ENCODE data around the gene LMF2.

The LMF2 gene

DNA sequence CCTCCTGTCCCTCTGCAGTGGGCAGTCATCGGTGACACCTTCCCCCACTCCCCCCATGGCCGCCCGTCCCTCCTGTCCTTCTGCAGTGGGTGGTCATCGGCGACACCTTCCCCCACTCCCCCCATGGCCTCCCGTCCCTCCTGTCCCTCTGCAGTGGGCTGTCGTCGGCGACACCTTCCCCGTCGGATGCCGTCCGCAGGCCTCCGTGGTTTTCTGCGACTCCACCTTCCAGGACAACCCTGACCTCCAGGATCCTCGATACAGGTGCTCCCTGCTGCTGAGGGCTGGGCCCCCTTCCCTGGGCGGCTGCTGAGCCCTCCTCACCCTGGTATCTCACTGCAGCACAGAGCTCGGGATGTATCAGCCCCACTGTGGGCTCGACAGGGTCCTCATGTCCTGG is 18.6 kb downstream of the LMF2 start:
- ChIA-PET POLR2A (no interaction called here), CTCF (no interaction called here)
- DNase-seq (ENCODE audit: extremely low spot score) = no peak
- TF ChIP-seq L3MBTL2 (conservative IDR thresholded peaks at IDR 0.05) = no peak
- no peak for TF ChIP-seq FOXM1 (IDR thresholded peaks at IDR 0.05; ENCODE audit: borderline replicate concordance)
- no peak for TF ChIP-seq ZNF384 (IDR thresholded peaks at IDR 0.05)
- no peak for TF ChIP-seq SUZ12 (IDR thresholded peaks at IDR 0.05)
- TF ChIP-seq SP1 (IDR thresholded peaks at IDR 0.05) = no peak
- TF ChIP-seq NFRKB (IDR thresholded peaks at IDR 0.05) = no peak
- TF ChIP-seq, protein P1, sequence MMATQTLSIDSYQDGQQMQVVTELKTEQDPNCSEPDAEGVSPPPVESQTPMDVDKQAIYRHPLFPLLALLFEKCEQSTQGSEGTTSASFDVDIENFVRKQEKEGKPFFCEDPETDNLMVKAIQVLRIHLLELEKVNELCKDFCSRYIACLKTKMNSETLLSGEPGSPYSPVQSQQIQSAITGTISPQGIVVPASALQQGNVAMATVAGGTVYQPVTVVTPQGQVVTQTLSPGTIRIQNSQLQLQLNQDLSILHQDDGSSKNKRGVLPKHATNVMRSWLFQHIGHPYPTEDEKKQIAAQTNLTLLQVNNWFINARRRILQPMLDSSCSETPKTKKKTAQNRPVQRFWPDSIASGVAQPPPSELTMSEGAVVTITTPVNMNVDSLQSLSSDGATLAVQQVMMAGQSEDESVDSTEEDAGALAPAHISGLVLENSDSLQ (IDR thresholded peaks at IDR 0.05) = no peak
- no peak for TF ChIP-seq LEF1 (IDR thresholded peaks at IDR 0.05; ENCODE audit: borderline replicate concordance)
- TF ChIP-seq FOXK2 (IDR thresholded peaks at IDR 0.05) = no peak
- TF ChIP-seq TARDBP (IDR thresholded peaks at IDR 0.05) = no peak
- TF ChIP-seq ELF4 (IDR thresholded peaks at IDR 0.05) = no peak
- TF ChIP-seq FOXA1 (IDR thresholded peaks at IDR 0.05) = no peak
- no peak for TF ChIP-seq CTBP1 (IDR thresholded peaks at IDR 0.05; ENCODE audit: borderline replicate concordance)

DNA sequence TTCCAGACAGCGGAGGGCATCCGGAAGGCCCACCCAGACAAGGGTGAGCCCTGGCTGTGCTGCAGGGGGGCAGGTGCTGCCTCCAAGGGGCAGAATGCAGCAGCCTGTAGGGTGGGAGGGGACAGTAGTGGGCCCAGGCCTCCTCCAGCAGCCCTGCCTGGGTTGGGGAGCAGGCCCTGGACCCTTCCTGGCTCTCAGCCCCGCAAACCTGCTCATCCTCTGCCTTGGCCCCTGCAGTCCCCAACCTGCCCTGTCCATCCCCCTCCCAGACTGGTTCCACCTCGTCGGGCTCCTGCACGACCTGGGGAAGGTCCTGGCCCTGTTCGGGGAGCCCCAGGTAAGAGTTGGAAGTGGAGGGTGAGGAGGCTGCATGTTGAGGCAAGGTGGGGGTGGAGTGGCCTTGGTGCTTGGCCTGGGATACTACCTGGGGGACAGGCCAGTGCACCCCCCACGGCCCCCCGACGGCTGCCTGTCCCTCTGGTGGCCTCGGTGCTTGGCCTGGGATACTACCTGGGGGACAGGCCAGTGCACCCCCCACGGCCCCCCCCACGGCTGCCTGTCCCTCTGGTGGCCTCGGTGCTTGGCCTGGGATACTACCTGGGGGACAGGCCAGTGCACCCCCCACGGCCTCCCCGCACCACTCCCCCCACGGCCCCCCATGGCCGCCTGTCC is 19.4 kb downstream of the LMF2 start:
- DNase-seq (ENCODE audit: extremely low spot score) = no peak
- TF ChIP-seq NFRKB (IDR thresholded peaks at IDR 0.05) = no peak
- no peak for TF ChIP-seq BHLHE40 (IDR thresholded peaks at IDR 0.05; ENCODE audit: borderline replicate concordance)
- TF ChIP-seq TARDBP (IDR thresholded peaks at IDR 0.05) = no peak
- TF ChIP-seq HDGF (IDR thresholded peaks at IDR 0.05; ENCODE audit: borderline replicate concordance) = no peak
- no peak for TF ChIP-seq CTBP1 (IDR thresholded peaks at IDR 0.05; ENCODE audit: borderline replicate concordance)
- TF ChIP-seq LEF1 (IDR thresholded peaks at IDR 0.05; ENCODE audit: borderline replicate concordance) = no peak
- no peak for TF ChIP-seq ZNF384 (IDR thresholded peaks at IDR 0.05)
- no peak for TF ChIP-seq ARNT (IDR thresholded peaks at IDR 0.05)
- no peak for TF ChIP-seq SP1 (IDR thresholded peaks at IDR 0.05)
- no peak for TF ChIP-seq FOXM1 (IDR thresholded peaks at IDR 0.05; ENCODE audit: borderline replicate concordance)
- ChIA-PET POLR2A (no interaction called here), CTCF (no interaction called here)

DNA sequence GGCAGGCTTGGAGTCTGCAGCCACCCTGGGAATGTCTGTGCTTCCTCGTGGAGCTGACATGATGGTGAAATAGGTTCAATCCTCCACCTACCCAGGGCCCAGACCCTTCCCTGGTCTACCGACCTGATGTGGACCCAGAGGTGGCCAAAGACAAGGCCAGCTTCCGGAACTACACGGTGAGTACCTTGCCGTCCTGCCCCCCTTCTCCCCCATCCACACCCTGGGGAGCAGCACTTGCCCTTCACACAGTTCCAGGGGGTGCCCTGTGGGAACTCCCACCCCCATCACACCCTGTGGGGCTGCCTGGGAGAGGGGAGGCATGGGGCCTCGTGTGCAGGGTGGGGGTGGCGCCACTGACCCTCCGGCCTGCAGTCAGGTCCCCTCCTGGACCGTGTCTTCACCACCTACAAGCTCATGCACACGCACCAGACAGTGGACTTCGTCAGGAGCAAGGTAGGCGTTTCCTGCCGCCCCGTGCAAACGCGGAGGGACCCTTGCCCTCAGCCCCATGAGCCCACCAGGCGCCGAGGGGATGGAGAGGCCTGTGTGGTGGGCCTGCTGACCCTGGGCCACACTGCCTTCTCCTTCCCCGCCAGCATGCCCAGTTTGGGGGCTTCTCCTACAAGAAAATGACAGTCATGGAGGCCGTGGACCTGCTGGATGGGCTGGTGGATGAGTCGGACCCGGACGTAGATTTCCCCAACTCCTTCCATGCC is 20.1 kb downstream of the LMF2 start:
- TF ChIP-seq ELF4 (IDR thresholded peaks at IDR 0.05) = no peak
- no peak for TF ChIP-seq FOXK2 (IDR thresholded peaks at IDR 0.05)
- no peak for TF ChIP-seq CTBP1 (IDR thresholded peaks at IDR 0.05; ENCODE audit: borderline replicate concordance)
- TF ChIP-seq TARDBP (IDR thresholded peaks at IDR 0.05) = no peak
- TF ChIP-seq SUZ12 (IDR thresholded peaks at IDR 0.05) = no peak
- no peak for TF ChIP-seq HDGF (IDR thresholded peaks at IDR 0.05; ENCODE audit: borderline replicate concordance)
- no peak for TF ChIP-seq SP1 (IDR thresholded peaks at IDR 0.05)
- TF ChIP-seq NFRKB (IDR thresholded peaks at IDR 0.05) = no peak
- no peak for TF ChIP-seq ZNF384 (IDR thresholded peaks at IDR 0.05)
- no peak for TF ChIP-seq FOXM1 (IDR thresholded peaks at IDR 0.05; ENCODE audit: borderline replicate concordance)
- TF ChIP-seq LEF1 (IDR thresholded peaks at IDR 0.05; ENCODE audit: borderline replicate concordance) = no peak
- TF ChIP-seq BHLHE40 (IDR thresholded peaks at IDR 0.05; ENCODE audit: borderline replicate concordance) = no peak
- TF ChIP-seq, protein P1 (IDR thresholded peaks at IDR 0.05) = no peak
- TF ChIP-seq FOXA1 (IDR thresholded peaks at IDR 0.05) = no peak
- TF ChIP-seq L3MBTL2 (conservative IDR thresholded peaks at IDR 0.05) = no peak
- TF ChIP-seq ARNT (IDR thresholded peaks at IDR 0.05) = no peak
- no peak for DNase-seq (ENCODE audit: extremely low spot score)
- CTCF ChIA-PET = interaction anchor here (1.5 kb wide), 1 partner anchor 11 kb away, joined by 5 read pairs; no protein-coding TSS in a partner anchor
- POLR2A ChIA-PET = interaction anchor here (0.9 kb wide), 2 partner anchors 20 to 38 kb away, joined by 3 read pairs; partner anchors contain the start of genes LMF2, NCAPH2 and SCO2

DNA sequence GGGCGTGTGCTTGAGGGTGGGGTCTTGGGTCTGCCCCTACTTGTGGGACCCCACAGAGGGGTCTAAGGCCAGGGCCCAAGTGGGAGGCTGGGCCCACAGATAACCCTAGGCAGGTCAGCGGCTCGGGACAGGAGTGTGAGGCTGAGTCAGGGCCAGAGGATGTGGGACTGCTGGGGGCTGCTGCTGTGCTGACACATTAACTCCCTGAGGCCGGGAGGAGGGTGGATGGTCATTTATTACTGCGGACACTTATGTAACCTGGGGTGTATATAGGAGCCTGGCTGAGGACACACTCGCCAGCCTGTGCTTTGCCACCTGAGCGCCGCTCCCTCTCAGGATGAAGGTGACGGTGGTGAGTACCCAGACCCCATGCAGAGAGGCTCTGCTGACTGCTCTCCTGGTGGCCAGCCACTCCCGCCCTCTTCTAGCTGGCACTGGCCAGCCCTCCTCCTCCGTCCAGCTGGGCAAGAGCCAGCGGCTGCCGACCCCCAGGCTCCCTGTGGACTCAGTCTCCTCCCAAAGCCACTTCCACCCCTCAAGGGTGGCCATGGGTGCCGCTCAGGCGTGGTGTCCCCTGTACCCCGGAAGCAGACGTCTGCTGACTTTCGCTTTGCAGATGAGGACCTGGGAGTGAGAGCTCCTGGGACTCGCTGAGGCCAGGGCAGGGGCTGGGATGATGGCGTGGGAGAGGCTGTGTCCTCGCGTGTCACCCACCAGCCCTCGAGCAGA is 20.8 kb downstream of the LMF2 start, which contains the start of gene MIOX:
TSS of gene MIOX (plus strand) at position 299 of the 729 bp plus-strand sequence. CDS start at position 338, 39 bp downstream.
- DNase-seq (ENCODE audit: extremely low spot score) = no peak
- ChIA-PET POLR2A (interaction anchor here (0.9 to 1.3 kb wide), 3 partner anchors 21 to 39 kb away, joined by 3 to 5 read pairs (median 3); partner anchors contain the start of genes LMF2, NCAPH2 and SCO2), CTCF (interaction anchor here (1.5 kb wide), 1 partner anchor 11 kb away, joined by 5 read pairs; no protein-coding TSS in a partner anchor)
- TF ChIP-seq ELF4 (IDR thresholded peaks at IDR 0.05) (no peak), SUZ12 (IDR thresholded peaks at IDR 0.05) (no peak), LEF1 (IDR thresholded peaks at IDR 0.05; ENCODE audit: borderline replicate concordance) (no peak), FOXK2 (IDR thresholded peaks at IDR 0.05) (no peak), BHLHE40 (IDR thresholded peaks at IDR 0.05; ENCODE audit: borderline replicate concordance) (no peak), SP1 (IDR thresholded peaks at IDR 0.05) (no peak), HDGF (IDR thresholded peaks at IDR 0.05; ENCODE audit: borderline replicate concordance) (no peak), ARNT (IDR thresholded peaks at IDR 0.05) (no peak), NFRKB (IDR thresholded peaks at IDR 0.05) (no peak), L3MBTL2 (conservative IDR thresholded peaks at IDR 0.05) (no peak), FOXA1 (IDR thresholded peaks at IDR 0.05) (no peak)
- TF ChIP-seq, protein P1 (IDR thresholded peaks at IDR 0.05) = no peak
